ENCODE results near the gene LRRC73. TPM values are rescaled to one million over a fixed set of nuclear protein-coding genes. Genes with fewer than 3 reads are reported as not detected.
A peak's percentile ranks its signal among the peaks of the same experiment; 100 is the strongest.

The LRRC73 gene
- polyA plus RNA-seq, 3 donors from 2014 or later = not detected

DNA sequence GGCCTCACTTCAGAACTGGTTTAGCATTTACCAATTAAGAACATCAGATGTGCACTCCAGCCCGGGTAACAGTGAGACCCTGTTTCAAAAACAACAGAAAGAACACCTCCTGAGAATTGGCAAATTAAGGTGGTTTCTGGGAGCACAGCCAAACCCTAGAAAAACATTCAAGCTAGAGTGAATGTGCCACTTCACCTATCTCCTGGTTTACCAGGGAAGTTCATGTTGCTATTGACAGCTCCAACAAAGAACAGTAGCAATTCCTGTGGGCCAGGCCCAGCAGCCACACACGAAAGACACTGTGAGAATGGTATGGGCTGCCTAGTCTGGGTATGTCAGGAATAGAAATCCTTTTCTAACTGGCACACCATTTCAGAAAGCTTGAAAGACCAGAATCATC, 11.7 kb upstream of the LRRC73 start:
- Mint-ChIP-seq H3K9me3 (no peaks in the 10 kb centered on the region), H3K27ac (no peak overlapping the region), H3K36me3 (peaks cover 8 to 47% (median 21%) of the 10 kb centered on the region in 3 donors)

DNA sequence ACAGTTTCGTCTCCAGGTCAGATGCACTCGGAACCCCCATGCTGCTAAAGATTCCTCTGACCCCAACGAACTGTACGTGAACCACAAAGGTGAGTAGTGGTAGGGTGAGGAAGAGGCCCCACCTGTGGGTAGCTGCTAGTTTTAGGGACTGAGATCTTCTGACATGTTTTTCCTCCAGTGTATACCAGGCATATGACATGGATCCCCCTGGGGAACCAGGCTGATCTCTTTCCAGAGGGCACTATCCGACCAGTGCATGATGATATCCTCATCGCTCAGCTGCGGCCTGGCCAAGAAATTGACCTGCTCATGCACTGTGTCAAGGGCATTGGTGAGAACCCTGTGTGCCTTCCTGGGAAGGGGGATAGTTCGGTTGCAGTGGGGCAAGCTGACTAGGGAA, 10.0 kb upstream of the LRRC73 start:
- Mint-ChIP-seq H3K27me3 (ENCODE audit: low read depth in 3 of 3) (peaks cover 0 to 4% (median 3%) of the 10 kb centered on the region in 3 donors), H3K4me1 (no peaks in the 10 kb centered on the region), H3K4me3 (no peak overlapping the region), H3K27ac (no peak overlapping the region), H3K9me3 (no peaks in the 10 kb centered on the region), H3K36me3 (peaks cover 6 to 35% (median 17%) of the 10 kb centered on the region in 3 donors)
- DNase-seq = no peak

More for the DNA sequence above, 11.7 kb upstream of the LRRC73 start:
- Mint-ChIP-seq H3K4me3 (no peak overlapping the region), H3K27me3 (ENCODE audit: low read depth in 3 of 3) (no peaks in the 10 kb centered on the region), H3K4me1 (no peaks in the 10 kb centered on the region)
- DNase-seq = no peak

- peaks cover 0 to 6% (median 3%) of the 10 kb centered on the region in 3 donors for H3K27me3 Mint-ChIP-seq (ENCODE audit: low read depth in 3 of 3)
- H3K4me1 Mint-ChIP-seq = peaks cover 6 to 13% of the 10 kb centered on the region in 2 donors
- no peak for DNase-seq
- no peak overlapping the region for H3K27ac Mint-ChIP-seq
- H3K36me3 Mint-ChIP-seq = peaks cover 8 to 30% (median 11%) of the 10 kb centered on the region in 3 donors
- no peaks in the 10 kb centered on the region for H3K9me3 Mint-ChIP-seq
- H3K4me3 Mint-ChIP-seq = no peak overlapping the region
Measured at GRCh38 chr6:43517505-43518357, 7.6 kb upstream of the LRRC73 start.

- no peak within 1 kb of the TSS for H3K4me3 Mint-ChIP-seq
Measured at GRCh38 chr6:43516697-43517504, 6.8 kb upstream of the LRRC73 start, which contains the start of the genes POLR1C and YIPF3. TSS of gene POLR1C (plus strand) at chr6:43517089. CDS start at chr6:43517110, 21 bp downstream. TSS of gene YIPF3 (minus strand) at chr6:43516926. CDS start at chr6:43516807, 119 bp downstream.

DNA sequence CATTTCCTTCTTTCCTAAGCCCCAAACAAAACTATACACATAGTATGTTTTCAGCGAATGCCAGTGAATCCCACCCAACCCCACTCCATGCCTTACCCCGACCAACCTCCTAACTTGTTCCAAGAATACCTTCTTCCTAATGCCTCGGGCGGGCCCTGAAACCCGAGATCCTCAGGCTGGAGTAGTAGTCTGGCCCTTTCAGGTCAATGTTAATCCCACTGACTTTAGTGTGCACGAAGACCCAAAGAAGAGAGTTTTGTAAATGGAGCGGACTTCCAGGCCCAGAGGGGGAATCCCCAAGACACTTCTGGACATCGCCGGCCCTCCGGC, 6.2 kb upstream of the LRRC73 start:
- H3K4me3 Mint-ChIP-seq = no peak overlapping the region
- H3K27ac Mint-ChIP-seq = no peak overlapping the region
- peaks cover 2 to 6% (median 5%) of the 10 kb centered on the region in 3 donors for H3K27me3 Mint-ChIP-seq (ENCODE audit: low read depth in 3 of 3)
- no peak for DNase-seq
- peaks cover 11 to 16% of the 10 kb centered on the region in 2 donors for H3K4me1 Mint-ChIP-seq
- peaks cover 11 to 31% (median 13%) of the 10 kb centered on the region in 3 donors for H3K36me3 Mint-ChIP-seq
- no peaks in the 10 kb centered on the region for H3K9me3 Mint-ChIP-seq

More at GRCh38 chr6:43516697-43517504, 6.8 kb upstream of the LRRC73 start, which contains the start of the genes POLR1C and YIPF3:
- no peaks in the 10 kb centered on the region for H3K9me3 Mint-ChIP-seq
- peak; percentile 96 to 97 (median 96) for DNase-seq
- peak within 1 kb of the TSS in 1 of 6 donors; percentile 60 for H3K27ac Mint-ChIP-seq
- peaks cover 8 to 26% (median 11%) of the 10 kb centered on the region in 3 donors for H3K36me3 Mint-ChIP-seq
- peaks cover 0 to 6% (median 5%) of the 10 kb centered on the region in 3 donors for H3K27me3 Mint-ChIP-seq (ENCODE audit: low read depth in 3 of 3)
- H3K4me1 Mint-ChIP-seq = peaks cover 6 to 14% of the 10 kb centered on the region in 2 donors

DNA sequence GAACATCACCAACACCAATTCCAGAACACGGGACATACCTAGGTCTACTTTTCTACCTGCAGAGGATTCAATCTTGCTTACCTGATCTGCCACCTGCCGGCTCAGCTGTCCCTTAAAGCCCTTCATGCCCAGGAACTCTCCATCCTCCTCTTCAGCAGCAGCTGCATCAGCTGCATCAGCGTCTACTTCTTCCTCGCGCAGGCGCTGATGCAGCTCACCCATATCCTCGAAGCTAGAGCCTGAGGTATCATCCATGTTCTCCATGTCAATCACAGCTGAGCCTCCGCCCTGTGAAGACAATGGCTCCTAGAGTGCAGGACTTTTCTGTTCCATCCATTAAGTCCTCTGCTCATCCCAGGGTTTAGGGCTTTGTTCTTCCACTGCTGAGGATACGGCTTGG, 5.7 kb upstream of the LRRC73 start:
- DNase-seq = no peak
- peak overlapping the region in 1 of 6 donors; percentile 60 for H3K27ac Mint-ChIP-seq
- no peak overlapping the region for H3K4me3 Mint-ChIP-seq
- H3K4me1 Mint-ChIP-seq = peaks cover 12 to 16% of the 10 kb centered on the region in 2 donors
- peaks cover 6 to 28% (median 17%) of the 10 kb centered on the region in 3 donors for H3K36me3 Mint-ChIP-seq
- no peaks in the 10 kb centered on the region for H3K9me3 Mint-ChIP-seq
- peaks cover 2 to 6% (median 5%) of the 10 kb centered on the region in 3 donors for H3K27me3 Mint-ChIP-seq (ENCODE audit: low read depth in 3 of 3)

GRCh38 chr6:43511824-43512415, 1.8 kb upstream of the LRRC73 start:
- Mint-ChIP-seq H3K36me3 (peaks cover 5 to 24% (median 20%) of the 10 kb centered on the region in 3 donors), H3K4me3 (peak overlapping the region in 2 of 5 donors; percentile 21 to 26), H3K4me1 (peaks cover 24 to 25% of the 10 kb centered on the region in 2 donors), H3K9me3 (no peaks in the 10 kb centered on the region), H3K27ac (peak overlapping the region in 3 of 6 donors; percentile 1 to 68 (median 40)), H3K27me3 (ENCODE audit: low read depth in 3 of 3) (peaks cover 13 to 18% (median 15%) of the 10 kb centered on the region in 3 donors)
- DNase-seq = no peak

DNA sequence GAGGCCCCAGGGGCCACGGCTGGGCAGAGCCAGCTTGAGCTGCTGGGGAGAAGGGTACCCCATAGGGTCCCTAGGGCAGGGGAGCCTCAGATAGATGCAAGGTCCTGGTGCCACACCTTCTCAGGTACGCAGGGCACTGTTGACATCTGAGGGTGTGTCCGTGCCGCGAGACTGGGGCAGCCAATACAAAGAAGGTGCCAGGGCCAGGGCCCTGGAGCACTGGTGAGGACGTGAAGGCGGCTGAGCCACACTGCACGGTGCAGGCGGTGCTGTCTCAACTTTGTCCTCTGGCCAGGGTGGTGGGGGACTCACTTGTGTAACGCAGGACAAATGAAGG, 649 bp upstream of the LRRC73 start:
- Mint-ChIP-seq H3K27ac (peak overlapping the region in 1 of 6 donors; percentile 41), H3K36me3 (peaks cover 5 to 30% (median 20%) of the 10 kb centered on the region in 3 donors), H3K4me3 (peak overlapping the region in 2 of 5 donors; percentile 21 to 60), H3K4me1 (peaks cover 26 to 27% of the 10 kb centered on the region in 2 donors), H3K9me3 (no peaks in the 10 kb centered on the region), H3K27me3 (ENCODE audit: low read depth in 3 of 3) (peaks cover 12 to 18% (median 15%) of the 10 kb centered on the region in 3 donors)
- DNase-seq = no peak

DNA sequence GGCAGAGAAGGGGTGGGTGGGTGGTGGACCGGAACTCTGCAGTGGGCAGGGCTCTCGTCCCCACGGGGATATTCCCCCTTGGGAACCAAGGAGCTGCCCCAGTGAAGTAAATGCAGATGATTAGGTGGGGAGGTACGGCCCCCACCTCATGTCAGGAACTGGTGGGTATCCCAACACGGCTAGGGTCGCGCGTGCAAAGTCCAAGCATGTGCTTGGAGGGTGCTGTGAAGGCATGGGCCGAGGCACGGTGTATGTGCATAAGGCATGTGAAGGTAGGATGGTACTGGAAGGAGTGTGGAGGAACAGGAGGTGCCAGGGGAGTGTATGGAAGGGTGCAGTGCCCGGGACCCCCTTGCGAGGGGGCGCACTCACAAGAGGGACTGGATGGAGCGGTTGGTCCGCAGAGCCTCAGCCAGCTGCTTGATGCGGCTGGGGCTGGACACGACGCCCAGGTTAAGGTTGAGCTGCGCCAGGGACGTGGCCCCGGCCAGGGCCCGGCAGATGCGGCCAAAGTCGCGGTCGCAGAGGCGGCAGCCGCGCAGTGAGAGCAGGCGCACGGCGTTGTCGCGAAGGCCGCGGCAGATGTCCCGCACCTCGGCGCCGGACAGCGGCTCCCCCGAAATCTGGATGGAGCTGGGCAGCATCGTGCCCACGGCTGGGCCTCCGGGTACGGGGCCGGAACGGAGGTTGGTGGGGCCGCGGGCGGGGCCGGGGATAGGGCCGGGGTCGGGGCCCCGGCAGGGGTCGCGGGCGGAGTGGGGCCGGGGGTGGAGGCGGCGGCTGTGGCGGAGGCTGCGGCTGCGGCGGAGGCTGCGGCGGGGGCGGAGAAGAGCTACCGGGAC, 783 bp downstream of the LRRC73 start:
- H3K9me3 Mint-ChIP-seq = no peaks in the 10 kb centered on the region
- peaks cover 12 to 17% (median 15%) of the 10 kb centered on the region in 3 donors for H3K27me3 Mint-ChIP-seq (ENCODE audit: low read depth in 3 of 3)
- H3K27ac Mint-ChIP-seq = peak overlapping the region in 5 of 6 donors; percentile 34 to 76 (median 64)
- H3K36me3 Mint-ChIP-seq = peaks cover 0 to 32% (median 14%) of the 10 kb centered on the region in 3 donors
- peaks cover 22 to 27% of the 10 kb centered on the region in 2 donors for H3K4me1 Mint-ChIP-seq
- peak overlapping the region; percentile 83 to 91 (median 86) for H3K4me3 Mint-ChIP-seq
- no peak for DNase-seq

DNA sequence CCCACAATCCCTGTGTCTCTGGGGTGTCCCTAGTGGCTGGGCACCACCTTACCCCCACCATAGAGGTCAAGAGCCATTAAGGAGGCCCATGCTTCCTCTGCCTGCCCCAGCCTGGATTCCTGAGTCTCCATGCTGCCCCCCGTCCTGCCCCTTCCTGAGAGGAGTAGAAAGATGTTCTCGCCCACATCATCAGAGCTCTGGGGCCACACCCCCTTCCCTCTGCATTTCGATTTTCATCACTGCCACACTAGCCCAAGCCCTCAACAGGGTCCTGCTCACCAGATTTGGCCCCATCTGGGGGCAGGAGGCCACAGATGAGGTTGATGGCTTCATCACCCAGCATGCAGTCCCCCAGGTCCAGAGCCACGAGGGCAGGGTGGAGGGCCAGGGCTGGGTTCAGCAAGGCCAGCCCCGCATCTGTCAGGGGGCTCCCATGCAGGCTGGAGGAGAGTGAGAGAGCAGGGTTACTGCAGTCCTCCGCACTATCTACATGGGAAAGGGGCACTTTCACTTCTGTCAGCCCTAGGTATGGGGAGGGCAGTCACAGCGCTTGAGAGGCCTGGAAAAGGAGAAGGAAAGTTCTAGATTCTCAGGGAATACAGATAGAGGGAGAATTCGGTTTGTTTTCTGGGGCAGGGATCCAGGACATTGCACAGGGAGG, 1.5 kb downstream of the LRRC73 start:
- H3K27ac Mint-ChIP-seq = peak overlapping the region in 2 of 6 donors; percentile 71 to 76
- H3K9me3 Mint-ChIP-seq = no peaks in the 10 kb centered on the region
- H3K36me3 Mint-ChIP-seq = peaks cover 3 to 32% (median 15%) of the 10 kb centered on the region in 3 donors
- no peak for DNase-seq
- peaks cover 19 to 26% of the 10 kb centered on the region in 2 donors for H3K4me1 Mint-ChIP-seq
- H3K27me3 Mint-ChIP-seq (ENCODE audit: low read depth in 3 of 3) = peaks cover 12 to 17% (median 15%) of the 10 kb centered on the region in 3 donors
- peak overlapping the region; percentile 83 to 91 (median 84) for H3K4me3 Mint-ChIP-seq

DNA sequence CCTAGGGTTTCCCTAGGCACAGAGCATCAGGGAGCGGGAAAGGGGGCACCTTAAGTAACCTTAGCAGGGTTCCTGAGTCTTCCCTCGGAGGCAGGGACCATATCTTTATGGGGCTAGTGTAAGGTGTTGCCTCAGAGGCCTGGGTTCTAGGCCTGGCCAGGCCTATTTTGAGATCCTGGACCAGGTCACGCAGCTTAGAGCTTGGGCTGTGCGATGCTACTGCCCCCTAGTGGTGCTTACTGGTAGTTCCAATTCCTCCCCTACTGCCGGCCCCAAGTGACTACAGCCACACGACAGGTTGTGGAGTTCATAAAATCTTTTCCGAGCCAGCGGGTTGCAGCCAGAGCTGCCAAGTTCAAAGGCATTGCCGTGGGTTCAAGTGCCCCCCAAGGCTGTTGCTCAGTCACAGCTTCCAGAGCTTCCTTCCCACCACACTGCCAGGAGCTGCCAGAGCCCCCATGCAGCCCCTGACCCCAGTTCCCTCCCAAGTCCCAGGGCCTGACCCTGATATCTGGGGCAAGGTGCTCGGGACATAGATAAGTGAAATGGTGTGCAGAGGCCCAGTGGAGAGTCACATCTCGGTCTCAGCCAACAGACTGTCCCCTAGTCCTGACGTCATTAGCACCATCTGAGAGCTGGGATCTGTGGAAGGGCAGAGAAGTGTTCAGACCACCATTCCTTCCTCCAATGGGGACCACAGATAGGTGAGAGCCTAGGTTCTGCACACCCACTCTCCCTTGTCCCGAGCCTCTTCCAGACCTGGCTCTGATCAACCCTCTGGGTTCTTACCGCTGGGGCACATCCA, 3.3 kb downstream of the LRRC73 start:
- H3K27ac Mint-ChIP-seq = peak overlapping the region in 2 of 6 donors; percentile 5 to 48
- H3K4me3 Mint-ChIP-seq = peak overlapping the region in 1 of 5 donors; percentile 10

More for the DNA sequence above, 3.3 kb downstream of the LRRC73 start:
- H3K27me3 Mint-ChIP-seq (ENCODE audit: low read depth in 3 of 3) = peaks cover 9 to 15% (median 15%) of the 10 kb centered on the region in 3 donors
- peak; percentile 72 to 77 (median 75) for DNase-seq
- H3K4me1 Mint-ChIP-seq = peaks cover 13 to 21% of the 10 kb centered on the region in 2 donors
- no peaks in the 10 kb centered on the region for H3K9me3 Mint-ChIP-seq
- H3K36me3 Mint-ChIP-seq = peaks cover 10 to 33% (median 19%) of the 10 kb centered on the region in 3 donors

Data from immature natural killer cell (primary cell).